Hepatocyte (in vitro differentiated cells): ENCODE results near the gene PWWP2B.

ENCODE experiments used
- CTCF ChIP-seq: fragments of 200-600 bp; sonication (generic); IDR thresholded peaks from 2 replicates; pipeline ENCODE4 v1.5.1; 2016; ENCODE audit warnings: antibody characterized with exemption, mild to moderate bottlenecking; ENCODE audit not compliant: poor library complexity
- EZH2 ChIP-seq: fragments of 200-600 bp; sonication (generic); IDR thresholded peaks from 2 replicates; pipeline ENCODE4 v1.6.1; 2016; ENCODE audit warnings: antibody characterized with exemption, mild to moderate bottlenecking, borderline replicate concordance
- EZH2phosphoT487 ChIP-seq: fragments of 200-600 bp; sonication (generic); IDR thresholded peaks from one replicate; pipeline ENCODE4 v1.6.1; 2018; ENCODE audit warnings: antibody characterized with exemption, mild to moderate bottlenecking, low read depth, moderate library complexity; ENCODE audit not compliant: unreplicated experiment, severe bottlenecking

DNA sequence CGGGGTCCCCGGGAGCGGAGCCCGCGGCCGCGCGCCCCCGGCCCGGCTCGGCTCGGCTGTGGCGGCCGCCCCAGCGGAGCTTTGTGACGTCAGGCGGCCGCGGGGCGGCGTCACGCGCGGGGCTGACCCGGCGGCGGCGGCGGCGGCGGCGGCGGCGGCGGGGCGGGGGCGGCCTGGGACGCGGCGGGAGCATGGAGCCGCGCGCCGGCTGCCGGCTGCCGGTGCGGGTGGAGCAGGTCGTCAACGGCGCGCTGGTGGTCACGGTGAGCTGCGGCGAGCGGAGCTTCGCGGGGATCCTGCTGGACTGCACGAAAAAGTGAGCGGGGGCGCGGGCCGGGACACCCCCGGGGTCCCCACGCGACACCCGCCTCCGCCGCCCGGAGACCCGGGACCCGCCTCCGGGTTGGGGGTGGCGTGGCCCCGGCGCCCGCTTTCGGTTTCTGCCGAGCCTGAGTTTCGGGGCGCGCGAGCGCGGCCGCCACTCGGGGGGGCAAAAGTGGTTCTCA, at the start of gene PWWP2B:
- TF ChIP-seq CTCF (no peak), EZH2 (no peak), EZH2phosphoT487 (no peak)
